Astrocyte (in vitro differentiated cells and primary cell): ENCODE measurements around the gene TEX51.

ENCODE experiments used
- EZH2 ChIP-seq: IDR thresholded peaks from 2 replicates; pipeline ENCODE4 v1.6.1; 2012; ENCODE audit warnings: mild to moderate bottlenecking, low read length, inconsistent platforms; ENCODE audit not compliant: insufficient read depth
- TF ChIP-seq, protein P1 (sequence below): IDR thresholded peaks from 2 replicates; pipeline ENCODE4 v1.5.1; 2011; ENCODE audit warnings: low read depth, mild to moderate bottlenecking, inconsistent platforms, low read length, moderate library complexity; ENCODE audit not compliant: insufficient read depth

DNA sequence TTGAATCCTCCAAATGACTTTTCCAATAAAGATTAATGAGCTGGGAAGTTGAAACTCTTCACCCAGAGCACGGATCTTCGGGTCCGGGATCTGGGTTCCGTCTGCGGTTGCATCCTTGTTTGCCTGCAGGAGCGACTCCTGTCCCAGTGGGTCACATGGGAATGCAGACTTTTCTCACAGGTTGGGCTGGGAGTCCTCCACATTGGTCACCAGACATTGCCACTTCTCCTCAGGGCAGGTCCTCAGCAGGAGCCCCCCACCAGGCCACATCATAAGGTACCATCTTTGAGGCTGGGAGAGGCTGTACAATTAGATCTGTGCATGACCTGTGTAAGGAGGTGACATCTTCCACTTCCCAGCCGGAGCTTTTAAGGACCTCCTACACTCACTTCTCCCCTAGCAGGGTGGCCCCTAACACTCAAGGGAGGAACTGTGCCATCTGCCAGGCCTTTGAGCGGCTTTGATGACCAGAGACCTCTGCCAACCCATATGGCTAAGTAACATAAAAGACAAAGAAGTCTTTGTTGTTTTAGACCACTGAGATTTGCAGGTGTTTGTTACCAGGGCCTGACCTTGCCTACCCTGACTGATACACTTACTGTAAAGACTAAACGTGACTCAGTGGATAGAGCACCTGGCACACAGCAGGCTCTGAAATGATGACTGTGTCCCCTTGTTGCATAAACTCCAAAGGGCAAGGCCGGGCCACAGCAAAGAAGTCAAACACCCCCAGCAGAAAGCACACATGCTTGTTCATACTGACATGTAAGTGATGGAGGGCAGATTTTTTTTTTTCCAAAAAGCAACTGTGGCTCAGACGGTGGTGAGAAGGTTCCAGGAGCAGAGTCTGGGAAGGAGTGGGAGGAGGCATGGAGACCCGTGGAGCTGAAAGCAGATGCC lies 7.9 kb upstream of the TEX51 start:
- TF ChIP-seq, protein P1, sequence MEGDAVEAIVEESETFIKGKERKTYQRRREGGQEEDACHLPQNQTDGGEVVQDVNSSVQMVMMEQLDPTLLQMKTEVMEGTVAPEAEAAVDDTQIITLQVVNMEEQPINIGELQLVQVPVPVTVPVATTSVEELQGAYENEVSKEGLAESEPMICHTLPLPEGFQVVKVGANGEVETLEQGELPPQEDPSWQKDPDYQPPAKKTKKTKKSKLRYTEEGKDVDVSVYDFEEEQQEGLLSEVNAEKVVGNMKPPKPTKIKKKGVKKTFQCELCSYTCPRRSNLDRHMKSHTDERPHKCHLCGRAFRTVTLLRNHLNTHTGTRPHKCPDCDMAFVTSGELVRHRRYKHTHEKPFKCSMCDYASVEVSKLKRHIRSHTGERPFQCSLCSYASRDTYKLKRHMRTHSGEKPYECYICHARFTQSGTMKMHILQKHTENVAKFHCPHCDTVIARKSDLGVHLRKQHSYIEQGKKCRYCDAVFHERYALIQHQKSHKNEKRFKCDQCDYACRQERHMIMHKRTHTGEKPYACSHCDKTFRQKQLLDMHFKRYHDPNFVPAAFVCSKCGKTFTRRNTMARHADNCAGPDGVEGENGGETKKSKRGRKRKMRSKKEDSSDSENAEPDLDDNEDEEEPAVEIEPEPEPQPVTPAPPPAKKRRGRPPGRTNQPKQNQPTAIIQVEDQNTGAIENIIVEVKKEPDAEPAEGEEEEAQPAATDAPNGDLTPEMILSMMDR: no peak
- no peak for TF ChIP-seq EZH2
